Ascending aorta (tissue), 2 donors: ENCODE data around the gene CFAP44. TPM values are rescaled to one million over a fixed set of nuclear protein-coding genes. Genes with fewer than 3 reads are reported as not detected.

Experiments
- DNase-seq, 2 donors: peaks; one replicate each; pipeline ENCODE4 v3.0.0-alpha.2; 2019; ENCODE audit warnings: low spot score in 2 of 2
- H3K27ac ChIP-seq, 2 donors: fragments of 200-600 bp; sonication (generic); one replicate each; pipeline ENCODE4 v1.5.1; 2016 to 2017; ENCODE audit warnings: mild to moderate bottlenecking in 1 of 2
- H3K27me3 ChIP-seq: fragments of 200-600 bp; sonication (generic); one replicate; pipeline ENCODE4 v1.5.1; 2017
- H3K36me3 ChIP-seq, 2 donors: fragments of 200-600 bp; sonication (generic); one replicate each; pipeline ENCODE4 v1.5.1; 2016
- H3K4me1 ChIP-seq, 2 donors: fragments of 200-600 bp; sonication (generic); one replicate each; pipeline ENCODE4 v1.5.1; 2016 to 2017; ENCODE audit warnings: mild to moderate bottlenecking in 1 of 2
- H3K4me3 ChIP-seq, 2 donors: fragments of 200-600 bp; sonication (generic); one replicate each; pipeline ENCODE4 v1.5.1; 2016 to 2017; ENCODE audit warnings: mild to moderate bottlenecking in 1 of 2
- H3K9me3 ChIP-seq, 2 donors: fragments of 200-600 bp; sonication (generic); one replicate each; pipeline ENCODE4 v1.5.1; 2016
- intact Hi-C: fragments of 100-400 bp; cut with DNase I; formaldehyde crosslinking; loops from one replicate; pipeline ENCODE4 v1.15.1; 2023
- total RNA-seq: library from RNA; depleted of rRNA; stranded (reverse); fragments of >200 nt; gene quantifications from one replicate; pipeline ENCODE4 v1.1.0, GENCODE V29; 2016
- TF ChIP-seq, protein P1 (sequence below), 3 experiments: fragments of 200-600 bp in 2 of 3; fragments of 450-650 bp in 1 of 3; sonication (generic) in 2 of 3; IDR thresholded peaks; one replicate each; pipeline ENCODE4 v1.5.1; 2016 to 2019; ENCODE audit warnings: antibody characterized with exemption in 3 of 3, mild to moderate bottlenecking in 1 of 3, moderate library complexity in 1 of 3

The CFAP44 gene
- total RNA-seq, 1 donor from 2014 or later, result 1.6 TPM

GRCh38 chr3:113454630-113455029 lies 13.3 kb upstream of the CFAP44 start:
- Histone ChIP-seq H3K27ac (no peak overlapping the region), H3K36me3 (peaks cover 5 to 24% of the 10 kb centered on the region in 2 donors), H3K9me3 (no peaks in the 10 kb centered on the region), H3K4me1 (no peaks in the 10 kb centered on the region), H3K4me3 (no peak overlapping the region), H3K27me3 (no peaks in the 10 kb centered on the region)
- TF ChIP-seq, protein P1, sequence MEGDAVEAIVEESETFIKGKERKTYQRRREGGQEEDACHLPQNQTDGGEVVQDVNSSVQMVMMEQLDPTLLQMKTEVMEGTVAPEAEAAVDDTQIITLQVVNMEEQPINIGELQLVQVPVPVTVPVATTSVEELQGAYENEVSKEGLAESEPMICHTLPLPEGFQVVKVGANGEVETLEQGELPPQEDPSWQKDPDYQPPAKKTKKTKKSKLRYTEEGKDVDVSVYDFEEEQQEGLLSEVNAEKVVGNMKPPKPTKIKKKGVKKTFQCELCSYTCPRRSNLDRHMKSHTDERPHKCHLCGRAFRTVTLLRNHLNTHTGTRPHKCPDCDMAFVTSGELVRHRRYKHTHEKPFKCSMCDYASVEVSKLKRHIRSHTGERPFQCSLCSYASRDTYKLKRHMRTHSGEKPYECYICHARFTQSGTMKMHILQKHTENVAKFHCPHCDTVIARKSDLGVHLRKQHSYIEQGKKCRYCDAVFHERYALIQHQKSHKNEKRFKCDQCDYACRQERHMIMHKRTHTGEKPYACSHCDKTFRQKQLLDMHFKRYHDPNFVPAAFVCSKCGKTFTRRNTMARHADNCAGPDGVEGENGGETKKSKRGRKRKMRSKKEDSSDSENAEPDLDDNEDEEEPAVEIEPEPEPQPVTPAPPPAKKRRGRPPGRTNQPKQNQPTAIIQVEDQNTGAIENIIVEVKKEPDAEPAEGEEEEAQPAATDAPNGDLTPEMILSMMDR (IDR thresholded peaks at IDR 0.05), result no peak
- DNase-seq, result no peak
- intact Hi-C loops, result no loop called here

GRCh38 chr3:113454057-113454456 lies 12.8 kb upstream of the CFAP44 start:
- intact Hi-C loops, result no loop called here
- Histone ChIP-seq H3K36me3 (peaks cover 5 to 24% of the 10 kb centered on the region in 2 donors), H3K27me3 (no peaks in the 10 kb centered on the region), H3K4me1 (no peaks in the 10 kb centered on the region), H3K9me3 (no peaks in the 10 kb centered on the region), H3K27ac (no peak overlapping the region), H3K4me3 (no peak overlapping the region)
- no peak for DNase-seq
- TF ChIP-seq, protein P1 (IDR thresholded peaks at IDR 0.05), result no peak

- TF ChIP-seq, protein P1 (IDR thresholded peaks at IDR 0.05), result no peak
- Histone ChIP-seq H3K4me3 (no peak overlapping the region), H3K27ac (no peak overlapping the region), H3K27me3 (no peaks in the 10 kb centered on the region), H3K9me3 (no peaks in the 10 kb centered on the region), H3K4me1 (no peaks in the 10 kb centered on the region), H3K36me3 (peaks cover 0 to 27% of the 10 kb centered on the region in 2 donors)
- intact Hi-C loops, result no loop called here
- DNase-seq, result no peak
These were observed 9.6 kb upstream of the CFAP44 start for GRCh38 chr3:113450911-113451310.

DNA sequence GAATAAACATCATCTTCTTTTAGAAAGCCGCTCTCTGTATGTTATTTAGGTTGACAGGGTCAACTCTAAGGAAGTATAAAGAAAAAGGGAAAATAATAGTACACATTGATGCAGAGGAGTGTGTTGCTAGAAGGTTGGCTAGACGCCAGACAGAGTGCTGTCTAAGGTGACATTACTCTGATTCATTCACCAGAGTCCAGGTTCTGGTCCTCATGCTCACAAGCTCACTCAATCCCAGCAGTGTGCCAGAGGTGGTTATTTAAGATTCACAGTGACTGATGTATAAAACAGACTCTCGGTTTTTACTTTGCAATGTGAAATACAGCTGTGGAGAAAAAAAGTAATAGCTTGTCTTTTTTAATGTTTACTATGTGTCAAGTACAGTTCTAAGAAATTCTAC lies 1.7 kb downstream of the CFAP44 start:
- H3K9me3 ChIP-seq, result no peaks in the 10 kb centered on the region
- intact Hi-C loops, result no loop called here
- H3K4me1 ChIP-seq, result no peaks in the 10 kb centered on the region
- no peak overlapping the region for H3K4me3 ChIP-seq
- no peak for DNase-seq
- peaks cover 0 to 6% of the 10 kb centered on the region in 2 donors for H3K36me3 ChIP-seq
- TF ChIP-seq, protein P1 (IDR thresholded peaks at IDR 0.05), result no peak
- no peaks in the 10 kb centered on the region for H3K27me3 ChIP-seq
- H3K27ac ChIP-seq, result no peak overlapping the region

- no peak overlapping the region for H3K4me3 ChIP-seq
- TF ChIP-seq, protein P1 (IDR thresholded peaks at IDR 0.05), result no peak
- H3K4me1 ChIP-seq, result no peaks in the 10 kb centered on the region
- no peak for DNase-seq
- no peaks in the 10 kb centered on the region for H3K9me3 ChIP-seq
- intact Hi-C loops, result no loop called here
- H3K36me3 ChIP-seq, result peaks cover 0 to 3% of the 10 kb centered on the region in 2 donors
- no peak overlapping the region for H3K27ac ChIP-seq
- H3K27me3 ChIP-seq, result no peaks in the 10 kb centered on the region
These were observed 3.1 kb downstream of the CFAP44 start for GRCh38 chr3:113438224-113438623.

- Histone ChIP-seq H3K4me3 (no peak overlapping the region), H3K9me3 (no peaks in the 10 kb centered on the region), H3K27me3 (no peaks in the 10 kb centered on the region), H3K27ac (no peak overlapping the region), H3K36me3 (no peaks in the 10 kb centered on the region), H3K4me1 (no peaks in the 10 kb centered on the region)
- intact Hi-C loops, result no loop called here
- no peak for DNase-seq
- TF ChIP-seq, protein P1 (IDR thresholded peaks at IDR 0.05), result no peak
These were observed 3.9 kb downstream of the CFAP44 start for GRCh38 chr3:113437411-113437810.
